NCI-H226 (cell line): ENCODE data around the gene LYRM4.

ENCODE experiments used
- DNase-seq: peaks from one replicate; pipeline ENCODE4 v3.0.0-alpha.2; 2015

The LYRM4 gene

GRCh38 chr6:5115168-5115567, 145.6 kb downstream of the LYRM4 start:
- DNase-seq, result no peak

GRCh38 chr6:5113096-5113495, 147.7 kb downstream of the LYRM4 start:
- DNase-seq, result no peak

GRCh38 chr6:5112066-5112799, 148.5 kb downstream of the LYRM4 start:
- DNase-seq, result peak; percentile 97

GRCh38 chr6:5111626-5112025, 149.1 kb downstream of the LYRM4 start:
- no peak for DNase-seq

- DNase-seq, result no peak
Observed at GRCh38 chr6:5110246-5110645, 150.5 kb downstream of the LYRM4 start.

- DNase-seq, result no peak
Observed at GRCh38 chr6:5109436-5109835, 151.3 kb downstream of the LYRM4 start.

GRCh38 chr6:5108536-5109150, 152.1 kb downstream of the LYRM4 start:
- no peak for DNase-seq

GRCh38 chr6:5108068-5108467, 152.7 kb downstream of the LYRM4 start:
- no peak for DNase-seq

GRCh38 chr6:5107341-5107740, 153.4 kb downstream of the LYRM4 start:
- DNase-seq, result no peak

- DNase-seq, result no peak
Observed at GRCh38 chr6:5105146-5105545, 155.6 kb downstream of the LYRM4 start.

GRCh38 chr6:5104667-5105066, 156.1 kb downstream of the LYRM4 start:
- no peak for DNase-seq

- DNase-seq, result no peak
Observed at GRCh38 chr6:5103250-5103649, 157.5 kb downstream of the LYRM4 start.

GRCh38 chr6:5102267-5102970, 158.3 kb downstream of the LYRM4 start:
- DNase-seq, result no peak

GRCh38 chr6:5100806-5101205, 159.9 kb downstream of the LYRM4 start:
- no peak for DNase-seq

GRCh38 chr6:5099537-5099936, 161.2 kb downstream of the LYRM4 start:
- no peak for DNase-seq

GRCh38 chr6:5098501-5099270, 162.1 kb downstream of the LYRM4 start:
- DNase-seq, result no peak

GRCh38 chr6:5096482-5096881, 164.3 kb downstream of the LYRM4 start:
- no peak for DNase-seq

GRCh38 chr6:5095236-5095635, 165.5 kb downstream of the LYRM4 start:
- no peak for DNase-seq

- peak; percentile 54 for DNase-seq
Observed at GRCh38 chr6:5094327-5094726, 166.4 kb downstream of the LYRM4 start.

- DNase-seq, result no peak
Observed at GRCh38 chr6:5093231-5094015, 167.3 kb downstream of the LYRM4 start.

GRCh38 chr6:5091210-5092069, 169.3 kb downstream of the LYRM4 start:
- DNase-seq, result no peak

- DNase-seq, result no peak
Observed at GRCh38 chr6:5090603-5091002, 170.1 kb downstream of the LYRM4 start.
